ENCODE measurements around the gene PTH1R.

PTH1R gene

DNA sequence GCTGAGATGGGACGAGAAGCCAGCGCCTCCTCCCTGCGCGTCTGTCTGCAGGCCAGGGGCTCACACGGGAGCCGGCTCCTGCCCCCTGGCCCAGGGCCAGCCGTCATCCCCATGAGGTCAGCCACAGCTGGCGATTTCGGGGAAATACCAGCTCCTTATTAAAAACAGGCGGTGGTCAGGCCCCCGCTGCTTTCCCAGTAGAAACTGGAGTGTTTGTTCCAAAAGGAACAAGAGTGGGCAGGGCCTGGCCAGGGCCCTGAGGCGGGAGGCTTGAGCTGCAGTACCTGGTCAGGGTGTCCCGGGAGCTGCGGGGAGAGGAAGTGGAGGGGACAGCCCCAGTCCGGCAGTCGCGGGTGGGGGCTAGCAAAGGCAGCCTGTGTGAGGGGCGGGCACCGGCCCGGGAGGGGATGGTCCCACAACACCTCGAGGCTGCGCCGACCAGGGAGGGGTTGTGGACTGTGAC is 32.1 kb upstream of the PTH1R start:
- TF ChIP-seq, protein P1, sequence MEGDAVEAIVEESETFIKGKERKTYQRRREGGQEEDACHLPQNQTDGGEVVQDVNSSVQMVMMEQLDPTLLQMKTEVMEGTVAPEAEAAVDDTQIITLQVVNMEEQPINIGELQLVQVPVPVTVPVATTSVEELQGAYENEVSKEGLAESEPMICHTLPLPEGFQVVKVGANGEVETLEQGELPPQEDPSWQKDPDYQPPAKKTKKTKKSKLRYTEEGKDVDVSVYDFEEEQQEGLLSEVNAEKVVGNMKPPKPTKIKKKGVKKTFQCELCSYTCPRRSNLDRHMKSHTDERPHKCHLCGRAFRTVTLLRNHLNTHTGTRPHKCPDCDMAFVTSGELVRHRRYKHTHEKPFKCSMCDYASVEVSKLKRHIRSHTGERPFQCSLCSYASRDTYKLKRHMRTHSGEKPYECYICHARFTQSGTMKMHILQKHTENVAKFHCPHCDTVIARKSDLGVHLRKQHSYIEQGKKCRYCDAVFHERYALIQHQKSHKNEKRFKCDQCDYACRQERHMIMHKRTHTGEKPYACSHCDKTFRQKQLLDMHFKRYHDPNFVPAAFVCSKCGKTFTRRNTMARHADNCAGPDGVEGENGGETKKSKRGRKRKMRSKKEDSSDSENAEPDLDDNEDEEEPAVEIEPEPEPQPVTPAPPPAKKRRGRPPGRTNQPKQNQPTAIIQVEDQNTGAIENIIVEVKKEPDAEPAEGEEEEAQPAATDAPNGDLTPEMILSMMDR (IDR thresholded peaks at IDR 0.05; ENCODE audit: low read length, missing control alignments) = no peak
- peak overlapping the region; percentile 33 for H3K4me3 ChIP-seq (replicated peaks; ENCODE audit: low read depth, low read length)

GRCh38 chr3:46845860-46846623 is 31.5 kb upstream of the PTH1R start:
- peak overlapping the region; percentile 33 for H3K4me3 ChIP-seq (replicated peaks; ENCODE audit: low read depth, low read length)
- DNase-seq (ENCODE audit: low read depth) = peak; percentile 42
- TF ChIP-seq, protein P1 (IDR thresholded peaks at IDR 0.05; ENCODE audit: low read length, missing control alignments) = no peak

More for the DNA sequence above, 32.1 kb upstream of the PTH1R start:
- DNase-seq (ENCODE audit: low read depth) = peak; percentile 76

- no peak overlapping the region for H3K4me3 ChIP-seq (replicated peaks; ENCODE audit: low read depth, low read length)
- TF ChIP-seq, protein P1 (IDR thresholded peaks at IDR 0.05; ENCODE audit: low read length, missing control alignments) = no peak
- no peak for DNase-seq (ENCODE audit: low read depth)
Measured at GRCh38 chr3:46846624-46847542, 30.6 kb upstream of the PTH1R start.

DNA sequence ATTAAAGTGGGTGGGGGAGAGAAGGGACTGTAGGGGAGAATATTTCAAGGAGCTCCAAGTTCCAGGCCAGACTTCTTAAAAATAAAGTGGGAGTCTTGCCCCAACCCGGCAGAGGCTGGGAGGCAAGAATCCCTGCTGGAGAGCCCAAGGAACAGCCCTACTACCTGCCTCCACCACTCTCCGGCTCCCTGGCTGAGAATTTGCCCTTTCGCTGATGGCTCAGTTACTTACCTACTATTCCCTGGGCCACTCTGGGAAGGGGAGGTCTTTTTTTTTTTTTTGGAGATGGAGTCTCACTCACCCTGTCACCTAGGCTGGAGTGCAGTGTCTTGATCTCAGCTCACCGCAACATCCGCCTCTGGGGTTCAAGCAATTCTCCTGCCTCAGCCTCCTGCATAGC is 29.8 kb upstream of the PTH1R start:
- TF ChIP-seq, protein P1 (IDR thresholded peaks at IDR 0.05; ENCODE audit: low read length, missing control alignments) = no peak
- no peak for DNase-seq (ENCODE audit: low read depth)
- no peak overlapping the region for H3K4me3 ChIP-seq (replicated peaks; ENCODE audit: low read depth, low read length)

DNA sequence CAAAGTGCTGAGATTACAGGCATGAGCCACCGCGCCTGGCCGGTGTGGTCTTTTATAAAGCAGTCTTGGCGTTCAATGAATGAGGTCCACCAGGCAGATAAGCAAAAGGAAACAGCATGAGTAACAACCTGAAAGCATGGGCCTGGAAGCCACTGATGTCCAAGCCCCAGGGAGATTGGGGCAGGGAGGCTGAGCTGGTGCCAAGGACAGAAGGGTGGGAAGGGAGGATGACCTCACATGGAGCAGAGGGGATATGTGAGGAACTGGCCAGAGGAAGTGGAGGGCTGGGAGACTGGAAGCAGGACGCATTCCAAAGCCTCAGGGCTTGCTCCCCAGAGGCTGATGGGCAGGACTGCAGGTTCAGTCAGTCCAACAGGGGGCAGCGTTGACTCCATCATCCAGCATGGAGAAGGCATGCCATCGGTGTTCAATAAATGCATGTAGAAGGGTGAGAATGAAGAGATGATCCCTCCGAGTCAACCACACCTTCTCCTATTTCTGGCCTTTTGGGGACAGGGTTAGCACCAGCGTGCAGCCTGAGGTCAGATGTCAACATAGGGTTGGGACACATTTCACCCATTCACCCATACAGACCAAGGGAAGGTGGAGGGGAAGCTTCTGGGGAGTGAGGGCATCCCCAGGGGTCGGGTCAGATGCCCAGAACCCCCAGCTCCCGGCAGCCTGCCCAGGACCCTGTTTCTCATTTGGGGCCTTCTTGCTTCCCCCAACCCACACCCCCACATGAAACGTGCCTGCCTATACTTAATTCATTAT is 29.1 kb upstream of the PTH1R start:
- H3K4me3 ChIP-seq (replicated peaks; ENCODE audit: low read depth, low read length) = no peak overlapping the region
- peak; percentile 97 for DNase-seq (ENCODE audit: low read depth)
- TF ChIP-seq, protein P1 (IDR thresholded peaks at IDR 0.05; ENCODE audit: low read length, missing control alignments) = peak; percentile 84

DNA sequence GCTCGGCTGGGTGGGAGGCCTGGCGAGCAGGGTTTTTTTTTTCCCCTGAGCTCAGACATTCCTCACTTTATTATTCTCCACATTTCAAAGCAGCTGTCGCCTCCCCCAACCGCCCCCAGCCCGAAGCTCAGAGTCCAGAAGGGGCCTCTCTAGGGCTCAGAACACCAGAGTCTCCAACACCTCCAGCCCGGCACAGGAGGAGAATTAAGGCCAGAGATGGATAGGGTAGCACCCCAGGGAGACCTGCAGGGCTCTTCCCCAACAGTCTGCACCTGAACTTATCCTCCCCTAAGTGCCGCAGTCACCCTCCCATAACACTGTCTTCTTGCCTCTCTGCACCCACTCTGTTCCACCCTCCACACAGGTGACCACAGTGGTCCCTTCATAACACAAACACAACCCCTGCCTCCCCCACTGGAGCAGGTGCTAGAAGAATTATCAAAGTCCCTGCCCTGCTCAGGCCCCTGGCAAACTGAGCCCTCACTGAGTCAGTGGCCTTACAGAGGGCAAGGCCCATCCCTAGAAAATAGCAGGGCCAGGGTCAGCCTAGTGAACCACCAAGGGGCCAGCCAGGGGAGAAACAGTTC is 28.4 kb upstream of the PTH1R start:
- no peak for DNase-seq (ENCODE audit: low read depth)
- TF ChIP-seq, protein P1 (IDR thresholded peaks at IDR 0.05; ENCODE audit: low read length, missing control alignments) = no peak
- H3K4me3 ChIP-seq (replicated peaks; ENCODE audit: low read depth, low read length) = no peak overlapping the region
